Measurements from ENCODE around the gene JAK1.
A peak's percentile ranks its signal among the peaks of the same experiment; 100 is the strongest.

Gene JAK1

GRCh38 chr1:64903593-64903992 lies 62.8 kb downstream of the JAK1 start:
- Histone ChIP-seq H3K9me3 (ENCODE audit: insufficient read depth, low read length) (no peaks in the 10 kb centered on the region), H4K20me1 (ENCODE audit: insufficient read depth, low read length) (peaks cover 95% of the 10 kb centered on the region), H3K27me3 (ENCODE audit: low read depth, low read length) (no peaks in the 10 kb centered on the region), H3K9ac (ENCODE audit: low read length) (no peak overlapping the region), H3K4me1 (ENCODE audit: low read length) (peaks cover 15% of the 10 kb centered on the region), H3K4me2 (ENCODE audit: low read length) (no peak overlapping the region), H2AFZ (ENCODE audit: low read depth, low read length) (no peak overlapping the region), H3K36me3 (replicated peaks; ENCODE audit: low read depth, low read length) (no peaks in the 10 kb centered on the region), H3K4me3 (ENCODE audit: low read length) (no peak overlapping the region), H3K27ac (ENCODE audit: low read length) (no peak overlapping the region), H3K79me2 (ENCODE audit: low read length) (peaks cover 92% of the 10 kb centered on the region)
- TF ChIP-seq CTCF (IDR thresholded peaks at IDR 0.05; ENCODE audit: low read depth, low read length): no peak
- TF ChIP-seq EZH2phosphoT487 (IDR thresholded peaks at IDR 0.05; ENCODE audit: low read depth): no peak

- H4K20me1 ChIP-seq (ENCODE audit: insufficient read depth, low read length): peaks cover 93% of the 10 kb centered on the region
- no peaks in the 10 kb centered on the region for H3K36me3 ChIP-seq (replicated peaks; ENCODE audit: low read depth, low read length)
- peaks cover 20% of the 10 kb centered on the region for H3K4me1 ChIP-seq (ENCODE audit: low read length)
- no peaks in the 10 kb centered on the region for H3K27me3 ChIP-seq (ENCODE audit: low read depth, low read length)
- H2AFZ ChIP-seq (ENCODE audit: low read depth, low read length): no peak overlapping the region
- H3K79me2 ChIP-seq (ENCODE audit: low read length): peaks cover 91% of the 10 kb centered on the region
- no peak overlapping the region for H3K9ac ChIP-seq (ENCODE audit: low read length)
- no peaks in the 10 kb centered on the region for H3K9me3 ChIP-seq (ENCODE audit: insufficient read depth, low read length)
- H3K4me3 ChIP-seq (ENCODE audit: low read length): no peak overlapping the region
- TF ChIP-seq EZH2phosphoT487 (IDR thresholded peaks at IDR 0.05; ENCODE audit: low read depth) (no peak), CTCF (IDR thresholded peaks at IDR 0.05; ENCODE audit: low read depth, low read length) (no peak)
- no peak overlapping the region for H3K27ac ChIP-seq (ENCODE audit: low read length)
- H3K4me2 ChIP-seq (ENCODE audit: low read length): no peak overlapping the region
Observed at GRCh38 chr1:64901663-64902062, 64.7 kb downstream of the JAK1 start.

- Histone ChIP-seq H3K36me3 (replicated peaks; ENCODE audit: low read depth, low read length) (no peaks in the 10 kb centered on the region), H3K27ac (ENCODE audit: low read length) (no peak overlapping the region), H3K4me3 (ENCODE audit: low read length) (no peak overlapping the region), H3K79me2 (ENCODE audit: low read length) (peaks cover 91% of the 10 kb centered on the region), H3K27me3 (ENCODE audit: low read depth, low read length) (no peaks in the 10 kb centered on the region), H2AFZ (ENCODE audit: low read depth, low read length) (no peak overlapping the region), H3K9ac (ENCODE audit: low read length) (no peak overlapping the region), H3K4me1 (ENCODE audit: low read length) (peaks cover 24% of the 10 kb centered on the region), H3K4me2 (ENCODE audit: low read length) (no peak overlapping the region), H4K20me1 (ENCODE audit: insufficient read depth, low read length) (peaks cover 93% of the 10 kb centered on the region), H3K9me3 (ENCODE audit: insufficient read depth, low read length) (no peaks in the 10 kb centered on the region)
- no peak for TF ChIP-seq CTCF (IDR thresholded peaks at IDR 0.05; ENCODE audit: low read depth, low read length)
- no peak for TF ChIP-seq EZH2phosphoT487 (IDR thresholded peaks at IDR 0.05; ENCODE audit: low read depth)
Observed at GRCh38 chr1:64900916-64901315, 65.4 kb downstream of the JAK1 start.

- Histone ChIP-seq H3K27me3 (ENCODE audit: low read depth, low read length) (no peaks in the 10 kb centered on the region), H2AFZ (ENCODE audit: low read depth, low read length) (no peak overlapping the region), H4K20me1 (ENCODE audit: insufficient read depth, low read length) (peaks cover 93% of the 10 kb centered on the region), H3K9me3 (ENCODE audit: insufficient read depth, low read length) (no peaks in the 10 kb centered on the region), H3K36me3 (replicated peaks; ENCODE audit: low read depth, low read length) (no peaks in the 10 kb centered on the region), H3K9ac (ENCODE audit: low read length) (no peak overlapping the region), H3K79me2 (ENCODE audit: low read length) (peaks cover 91% of the 10 kb centered on the region), H3K4me3 (ENCODE audit: low read length) (no peak overlapping the region), H3K4me2 (ENCODE audit: low read length) (peak overlapping the region; percentile 46), H3K4me1 (ENCODE audit: low read length) (peaks cover 38% of the 10 kb centered on the region), H3K27ac (ENCODE audit: low read length) (no peak overlapping the region)
- TF ChIP-seq CTCF (IDR thresholded peaks at IDR 0.05; ENCODE audit: low read depth, low read length): no peak
- no peak for TF ChIP-seq EZH2phosphoT487 (IDR thresholded peaks at IDR 0.05; ENCODE audit: low read depth)
Observed at GRCh38 chr1:64898107-64898861, 68.1 kb downstream of the JAK1 start.

Measured in OCI-LY3 (cell line).